SK-N-MC (cell line): Measurements from ENCODE around the gene CDA.

ENCODE experiments used
- EZH2 ChIP-seq: fragments of 200-600 bp; sonication (generic); IDR thresholded peaks from one replicate; pipeline ENCODE4 v1.6.1; 2017; ENCODE audit warnings: antibody characterized with exemption
- FOXP2 ChIP-seq: optimal IDR thresholded peaks from 2 replicates; pipeline ENCODE3; 2011; ENCODE audit warnings: mild to moderate bottlenecking, moderate library complexity; ENCODE audit not compliant: insufficient read depth; ENCODE audit errors: extremely low read length, control extremely low read depth
- POLR2AphosphoS5 ChIP-seq: IDR thresholded peaks from 2 replicates; pipeline ENCODE4 v1.6.1; 2012; ENCODE audit warnings: mild to moderate bottlenecking, low read depth, low read length, borderline replicate concordance

- TF ChIP-seq EZH2 (no peak), POLR2AphosphoS5 (no peak), FOXP2 (no peak)
Observed at GRCh38 chr1:20586953-20587660, 1.8 kb upstream of the CDA start.
